Astrocyte (in vitro differentiated cells and primary cell): ENCODE results near the gene SPDYE16.

Source experiments
- CTCF ChIP-seq: IDR thresholded peaks from 2 replicates; pipeline ENCODE4 v1.5.1; 2011; ENCODE audit warnings: low read depth, mild to moderate bottlenecking, inconsistent platforms, low read length, moderate library complexity; ENCODE audit not compliant: insufficient read depth
- EZH2 ChIP-seq: IDR thresholded peaks from 2 replicates; pipeline ENCODE4 v1.6.1; 2012; ENCODE audit warnings: mild to moderate bottlenecking, low read length, inconsistent platforms; ENCODE audit not compliant: insufficient read depth

- TF ChIP-seq CTCF (peak; percentile 35), EZH2 (no peak)
These were observed 27.1 kb downstream of the SPDYE16 start for GRCh38 chr7:76515999-76516443.
